K562 (cell line): ENCODE data around the gene RGS14. TPM values are rescaled to one million over a fixed set of nuclear protein-coding genes. Genes with fewer than 3 reads are reported as not detected.

Source experiments
- BRD9 ChIP-seq: fragments of 450-650 bp; IDR thresholded peaks from 2 replicates; pipeline ENCODE4 v1.6.1; 2018; ENCODE audit warnings: low read depth; ENCODE audit not compliant: partially characterized antibody
- CAMTA2 ChIP-seq: fragments of 250-450 bp; sonication (Bioruptor Pico); conservative IDR thresholded peaks from 2 replicates; pipeline ENCODE4 v1.5.1; 2022
- CCAR2 ChIP-seq: fragments of 200-400 bp; formaldehyde crosslinking; IDR thresholded peaks from 2 replicates; pipeline ENCODE4 v1.6.1; 2017; ENCODE audit warnings: mild to moderate bottlenecking, low read depth, low read length
- DMBX1 ChIP-seq: fragments of 250-450 bp; sonication (Bioruptor Pico); IDR thresholded peaks from 2 replicates; pipeline ENCODE4 v1.8.0; 2022; ENCODE audit warnings: inconsistent platforms, mild to moderate bottlenecking, moderate library complexity, borderline replicate concordance
- EHMT2 ChIP-seq: fragments of 450-650 bp; IDR thresholded peaks from 2 replicates; pipeline ENCODE4 v1.6.1; 2018; ENCODE audit warnings: antibody characterized with exemption
- GABPB1 ChIP-seq: sonication (generic); formaldehyde crosslinking; IDR thresholded peaks from 2 replicates; pipeline ENCODE4 v1.8.0; 2022; ENCODE audit warnings: mild to moderate bottlenecking, missing genetic modification reagents
- HDGF ChIP-seq: fragments of 450-650 bp; IDR thresholded peaks from 2 replicates; pipeline ENCODE4 v1.6.1; 2016
- HIVEP1 ChIP-seq: fragments of 250-450 bp; sonication (Bioruptor Pico); IDR thresholded peaks from 2 replicates; pipeline ENCODE4 v1.4.0; 2020; ENCODE audit warnings: mild to moderate bottlenecking
- HNRNPH1 ChIP-seq: fragments of 200-400 bp; formaldehyde crosslinking; optimal IDR thresholded peaks from 2 replicates; pipeline ENCODE3; 2017; ENCODE audit warnings: low read depth, mild to moderate bottlenecking, low read length, moderate library complexity
- KAT7 ChIP-seq: sonication (generic); formaldehyde crosslinking; IDR thresholded peaks from 2 replicates; pipeline ENCODE4 v1.8.0; 2022; ENCODE audit warnings: missing genetic modification reagents, mild to moderate bottlenecking, borderline replicate concordance
- MXI1 ChIP-seq: IDR thresholded peaks from 2 replicates; pipeline ENCODE4 v1.6.1; 2011; ENCODE audit warnings: low read depth, mild to moderate bottlenecking, improper control_type of control experiment, low read length
- NCOA6 ChIP-seq: fragments of 450-650 bp; IDR thresholded peaks from 2 replicates; pipeline ENCODE4 v1.6.1; 2017; ENCODE audit warnings: mild to moderate bottlenecking
- NFIC ChIP-seq: fragments of 450-650 bp; IDR thresholded peaks from 2 replicates; pipeline ENCODE4 v1.6.1; 2017; ENCODE audit warnings: mild to moderate bottlenecking, inconsistent platforms
- NFXL1 ChIP-seq: fragments of 450-650 bp; formaldehyde crosslinking; IDR thresholded peaks from 2 replicates; pipeline ENCODE4 v1.4.0; 2021; ENCODE audit warnings: mild to moderate bottlenecking
- NFYB ChIP-seq: IDR thresholded peaks from 2 replicates; pipeline ENCODE4 v1.6.1; 2011; ENCODE audit warnings: mild to moderate bottlenecking, moderate library complexity; ENCODE audit not compliant: insufficient read length; ENCODE audit errors: extremely low read depth
- RHOXF2B ChIP-seq: fragments of 250-450 bp; sonication (Bioruptor Pico); conservative IDR thresholded peaks from 2 replicates; pipeline ENCODE4 v1.5.1; 2021
- SMARCE1 ChIP-seq: fragments of 450-650 bp; IDR thresholded peaks from 2 replicates; pipeline ENCODE4 v1.7.1; 2016; ENCODE audit warnings: mild to moderate bottlenecking
- TEAD4 ChIP-seq, 2 experiments: sonication (generic) in 1 of 2; formaldehyde crosslinking in 1 of 2; IDR thresholded peaks; 2 replicates each; pipeline versions ENCODE4 v1.6.1 to v1.8.0; 2012 to 2022; ENCODE audit warnings: borderline replicate concordance in 1 of 2, inconsistent platforms in 1 of 2, low read length in 1 of 2, mild to moderate bottlenecking in 1 of 2, missing genetic modification reagents in 1 of 2
- TGIF2 ChIP-seq: sonication (generic); formaldehyde crosslinking; IDR thresholded peaks from 2 replicates; pipeline ENCODE4 v1.8.1; 2022; ENCODE audit warnings: mild to moderate bottlenecking, missing genetic modification reagents, moderate library complexity
- TRIM24 ChIP-seq, 2 experiments: fragments of 450-650 bp; IDR thresholded peaks; 2 replicates each; pipeline ENCODE4 v1.6.1; 2016
- ZC3H11A ChIP-seq: IDR thresholded peaks from 2 replicates; pipeline ENCODE4 v1.6.1; 2012; ENCODE audit warnings: low read depth, low read length, improper control_type of control experiment
- ZNF121 ChIP-seq: sonication (generic); formaldehyde crosslinking; conservative IDR thresholded peaks from 2 replicates; pipeline ENCODE4 v1.8.0; 2022; ENCODE audit warnings: missing genetic modification reagents
- ZNF212 ChIP-seq: fragments of 450-650 bp; formaldehyde crosslinking; IDR thresholded peaks from 2 replicates; pipeline ENCODE4 v1.4.0; 2020; ENCODE audit warnings: mild to moderate bottlenecking
- ZNF511 ChIP-seq: sonication (generic); formaldehyde crosslinking; IDR thresholded peaks from 2 replicates; pipeline ENCODE4 v1.8.0; 2022; ENCODE audit warnings: mild to moderate bottlenecking, missing genetic modification reagents
- ZNF764 ChIP-seq: fragments of 250-450 bp; sonication (Bioruptor Pico); IDR thresholded peaks from 2 replicates; pipeline ENCODE4 v1.4.0; 2020; ENCODE audit warnings: low read depth, mild to moderate bottlenecking, moderate library complexity
- ZNF766 ChIP-seq: fragments of 200-800 bp; sonication (Bioruptor generic); conservative IDR thresholded peaks from 2 replicates; pipeline ENCODE4 v1.6.1; 2016; ENCODE audit warnings: missing genetic modification characterization, missing compliant biosample characterization
- polyA plus RNA-seq, 8 experiments: library from polyadenylated mRNA; depleted of rRNA in 4 of 8; stranded (reverse) in 5 of 8; unstranded in 3 of 8; fragments of >200 nt; fragmentation: Nextera tagmentation in 2 of 8; fragmentation: Illumina TruSeq in 1 of 8; extraction: Ambion mirVana in 2 of 8; extraction: Trizol in 1 of 8; gene quantifications; 2 replicates each; pipeline versions ENCODE4 v1.2.1 to v1.2.3, GENCODE V29; 2011 to 2014; ENCODE audit warnings: inconsistent platforms in 1 of 8, missing spikeins in 1 of 8
- total RNA-seq, 7 experiments: library from RNA; depleted of rRNA in 6 of 7; stranded (reverse); fragments of >200 nt in 6 of 7; fragmentation: Illumina TruSeq in 2 of 7; extraction: Trizol in 2 of 7; gene quantifications; 2 replicates each; pipeline versions ENCODE4 v1.2.1 to v1.2.3, GENCODE V29; 2011 to 2021; ENCODE audit warnings: low replicate concordance in 1 of 7
- TF ChIP-seq, protein P1 (sequence below): sonication (generic); formaldehyde crosslinking; IDR thresholded peaks from 2 replicates; pipeline ENCODE4 v1.8.1; 2023; ENCODE audit warnings: mild to moderate bottlenecking, missing genetic modification reagents
- TF ChIP-seq, protein P2 (sequence below): sonication (generic); formaldehyde crosslinking; IDR thresholded peaks from 2 replicates; pipeline ENCODE4 v1.5.0; 2020; ENCODE audit warnings: missing genetic modification reagents

The RGS14 gene
- total and polyA plus RNA-seq, 9 of the 15 experiments (the other 6 are each of a cell fraction or from before 2014, with no cell fraction given) = 0.28 to 75.9 (median 34.5) TPM

- TF ChIP-seq TRIM24 (IDR thresholded peaks at IDR 0.05) (peak in 1 of 2 experiments; percentile 45; a peak in 1 of 4 replicates), EHMT2 (no peak), ZNF121 (CRISPR knock-in tag) (no peak), ZC3H11A (no peak), KAT7 (CRISPR knock-in tag) (no peak), ZNF766 (CRISPR knock-in tag) (no peak; the same call in 1 of the 2 replicates), ZNF511 (CRISPR knock-in tag) (peak; percentile 60; the same call in 1 of the 2 replicates), NCOA6 (no peak), ZNF764 (CRISPR knock-in tag) (no peak), NFXL1 (CRISPR knock-in tag) (no peak), DMBX1 (no peak), HIVEP1 (CRISPR knock-in tag) (no peak), HNRNPH1 (no peak), BRD9 (no peak), MXI1 (peak; percentile 95), CAMTA2 (CRISPR knock-in tag) (no peak), GABPB1 (CRISPR knock-in tag) (peak; percentile 67), RHOXF2B (no peak), NFYB (peak; percentile 95), TEAD4 (IDR thresholded peaks at IDR 0.05; ENCODE audit: low read length) (no peak), TEAD4 (CRISPR knock-in tag; IDR thresholded peaks at IDR 0.05; ENCODE audit: borderline replicate concordance) (no peak), NFIC (no peak; the same call in 1 of the 2 replicates), ZNF212 (CRISPR knock-in tag) (no peak), TGIF2 (CRISPR knock-in tag) (peak; percentile 9; the same call in 1 of the 2 replicates), HDGF (no peak), CCAR2 (no peak), SMARCE1 (no peak)
- TF ChIP-seq, protein P1, sequence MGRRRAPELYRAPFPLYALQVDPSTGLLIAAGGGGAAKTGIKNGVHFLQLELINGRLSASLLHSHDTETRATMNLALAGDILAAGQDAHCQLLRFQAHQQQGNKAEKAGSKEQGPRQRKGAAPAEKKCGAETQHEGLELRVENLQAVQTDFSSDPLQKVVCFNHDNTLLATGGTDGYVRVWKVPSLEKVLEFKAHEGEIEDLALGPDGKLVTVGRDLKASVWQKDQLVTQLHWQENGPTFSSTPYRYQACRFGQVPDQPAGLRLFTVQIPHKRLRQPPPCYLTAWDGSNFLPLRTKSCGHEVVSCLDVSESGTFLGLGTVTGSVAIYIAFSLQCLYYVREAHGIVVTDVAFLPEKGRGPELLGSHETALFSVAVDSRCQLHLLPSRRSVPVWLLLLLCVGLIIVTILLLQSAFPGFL (CRISPR knock-in tag) = no peak
- TF ChIP-seq, protein P2, sequence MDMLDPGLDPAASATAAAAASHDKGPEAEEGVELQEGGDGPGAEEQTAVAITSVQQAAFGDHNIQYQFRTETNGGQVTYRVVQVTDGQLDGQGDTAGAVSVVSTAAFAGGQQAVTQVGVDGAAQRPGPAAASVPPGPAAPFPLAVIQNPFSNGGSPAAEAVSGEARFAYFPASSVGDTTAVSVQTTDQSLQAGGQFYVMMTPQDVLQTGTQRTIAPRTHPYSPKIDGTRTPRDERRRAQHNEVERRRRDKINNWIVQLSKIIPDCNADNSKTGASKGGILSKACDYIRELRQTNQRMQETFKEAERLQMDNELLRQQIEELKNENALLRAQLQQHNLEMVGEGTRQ (CRISPR knock-in tag) = peak; percentile 76
These were observed 45.7 kb upstream of the RGS14 start, which contains the start of gene MXD3 (continued) for GRCh38 chr5:177311723-177312648.
